ENCODE results near the gene SPRTN. TPM values are rescaled to one million over a fixed set of nuclear protein-coding genes. Genes with fewer than 3 reads are reported as not detected.

SPRTN gene
- total and polyA plus RNA-seq, 4 donors: 2.1 to 8.9 (median 6.5) TPM

- Histone ChIP-seq H3K9ac (ENCODE audit: low read depth in 1 of 2, low read length in 2 of 2) (no peak overlapping the region), H3K27me3 (ENCODE audit: control insufficient read depth in 4 of 4, insufficient read depth in 4 of 4, low read length in 3 of 4) (no peaks in the 10 kb centered on the region), H3K4me3 (ENCODE audit: low read depth in 1 of 3, low read length in 3 of 3) (no peak overlapping the region), H3K27ac (ENCODE audit: low read depth in 1 of 2, low read length in 2 of 2) (peak overlapping the region; percentile 68 to 81), H3K36me3 (ENCODE audit: control insufficient read depth in 4 of 4, insufficient read depth in 3 of 4, low read depth in 1 of 4, low read length in 3 of 4) (no peaks in the 10 kb centered on the region), H3K9me3 (ENCODE audit: control insufficient read depth in 4 of 4, low read length in 3 of 4) (no peaks in the 10 kb centered on the region), H3K4me1 (ENCODE audit: control insufficient read depth in 4 of 4, insufficient read depth in 4 of 4, low read length in 3 of 4) (peaks cover 12 to 24% (median 19%) of the 10 kb centered on the region in 4 donors)
- peak; percentile 39 to 54 for TF ChIP-seq JUND (IDR thresholded peaks at IDR 0.05)
- peak in 1 of 2 donors; percentile 17 for TF ChIP-seq RXRA (IDR thresholded peaks at IDR 0.05)
- no peak for TF ChIP-seq TAF1 (conservative IDR thresholded peaks at IDR 0.05)
- TF ChIP-seq HNF4A (conservative IDR thresholded peaks at IDR 0.05): peak in 1 of 2 donors; percentile 56
- no peak for TF ChIP-seq FOXA2 (IDR thresholded peaks at IDR 0.05)
- peak in 1 of 2 donors; percentile 36 for TF ChIP-seq GABPA (IDR thresholded peaks at IDR 0.05 in 1 of 2, conservative IDR thresholded peaks at IDR 0.05 in 1 of 2)
- no peak for TF ChIP-seq NR2F2 (IDR thresholded peaks at IDR 0.05)
- 57% methylated on average over 10 of the region's 10 CpGs for WGBS
- no peak for DNase-seq (ENCODE audit: low spot score)
Observed at GRCh38 chr1:231395076-231395997, 57.2 kb downstream of the SPRTN start.

- 91% methylated on average over 4 of the region's 4 CpGs for WGBS
- Histone ChIP-seq H3K9me3 (ENCODE audit: control insufficient read depth in 4 of 4, low read length in 3 of 4) (no peaks in the 10 kb centered on the region), H3K27ac (ENCODE audit: low read depth in 1 of 2, low read length in 2 of 2) (peak overlapping the region; percentile 17 to 81), H3K9ac (ENCODE audit: low read depth in 1 of 2, low read length in 2 of 2) (no peak overlapping the region), H3K4me1 (ENCODE audit: control insufficient read depth in 4 of 4, insufficient read depth in 4 of 4, low read length in 3 of 4) (peaks cover 12 to 24% (median 19%) of the 10 kb centered on the region in 4 donors), H3K27me3 (ENCODE audit: control insufficient read depth in 4 of 4, insufficient read depth in 4 of 4, low read length in 3 of 4) (no peaks in the 10 kb centered on the region), H3K36me3 (ENCODE audit: control insufficient read depth in 4 of 4, insufficient read depth in 3 of 4, low read depth in 1 of 4, low read length in 3 of 4) (no peaks in the 10 kb centered on the region), H3K4me3 (ENCODE audit: low read depth in 1 of 3, low read length in 3 of 3) (no peak overlapping the region)
- no peak for TF ChIP-seq YY1 (IDR thresholded peaks at IDR 0.05)
- TF ChIP-seq MAX (IDR thresholded peaks at IDR 0.05): no peak
- no peak for TF ChIP-seq HNF4A (conservative IDR thresholded peaks at IDR 0.05)
- no peak for TF ChIP-seq ZBTB33 (IDR thresholded peaks at IDR 0.05)
- TF ChIP-seq RXRA (IDR thresholded peaks at IDR 0.05): no peak
- TF ChIP-seq FOXA2 (IDR thresholded peaks at IDR 0.05): no peak
- no peak for TF ChIP-seq TAF1 (conservative IDR thresholded peaks at IDR 0.05)
- TF ChIP-seq SP1 (IDR thresholded peaks at IDR 0.05): no peak
- no peak for TF ChIP-seq EGR1 (IDR thresholded peaks at IDR 0.05; ENCODE audit: low read depth in 2 of 2)
- TF ChIP-seq NR2F2 (IDR thresholded peaks at IDR 0.05): no peak
- TF ChIP-seq CTCF (IDR thresholded peaks at IDR 0.05; ENCODE audit: low read depth, low read length, missing input control): no peak
- no peak for TF ChIP-seq GABPA (IDR thresholded peaks at IDR 0.05 in 1 of 2, conservative IDR thresholded peaks at IDR 0.05 in 1 of 2)
- no peak for TF ChIP-seq RAD21 (IDR thresholded peaks at IDR 0.05)
- TF ChIP-seq JUND (IDR thresholded peaks at IDR 0.05): no peak
- no peak for TF ChIP-seq ATF3 (IDR thresholded peaks at IDR 0.05)
- TF ChIP-seq HNF4G (IDR thresholded peaks at IDR 0.05): no peak
- no peak for TF ChIP-seq REST (IDR thresholded peaks at IDR 0.05)
- DNase-seq (ENCODE audit: low spot score): no peak
Observed at GRCh38 chr1:231395998-231396390, 57.9 kb downstream of the SPRTN start.
